AG09309 (cell line): ENCODE measurements around the gene TASP1.

ENCODE experiments used
- DNase-seq: peaks from one replicate; pipeline ENCODE4 v3.0.0-alpha.2; 2010; ENCODE audit warnings: low read depth
- H3K4me3 ChIP-seq: 2 replicates; pipeline ENCODE4 v1.5.1; 2011; ENCODE audit warnings: mild to moderate bottlenecking, low read depth, low read length, moderate library complexity; ENCODE audit not compliant: control insufficient read depth
- CTCF ChIP-seq: IDR thresholded peaks from 2 replicates; pipeline ENCODE4 v1.5.1; 2011; ENCODE audit warnings: mild to moderate bottlenecking, low read depth, low read length, inconsistent platforms; ENCODE audit not compliant: insufficient read depth, control insufficient read depth; ENCODE audit errors: missing control alignments

TASP1 gene

GRCh38 chr20:13452470-13453124 lies 186.1 kb downstream of the TASP1 start:
- H3K4me3 ChIP-seq = no peak overlapping the region
- DNase-seq = no peak
- TF ChIP-seq CTCF = no peak

GRCh38 chr20:13449868-13450434 lies 188.8 kb downstream of the TASP1 start:
- no peak for TF ChIP-seq CTCF
- DNase-seq = no peak
- no peak overlapping the region for H3K4me3 ChIP-seq

GRCh38 chr20:13447385-13448180 lies 191.1 kb downstream of the TASP1 start:
- no peak for DNase-seq
- no peak overlapping the region for H3K4me3 ChIP-seq
- no peak for TF ChIP-seq CTCF

DNA sequence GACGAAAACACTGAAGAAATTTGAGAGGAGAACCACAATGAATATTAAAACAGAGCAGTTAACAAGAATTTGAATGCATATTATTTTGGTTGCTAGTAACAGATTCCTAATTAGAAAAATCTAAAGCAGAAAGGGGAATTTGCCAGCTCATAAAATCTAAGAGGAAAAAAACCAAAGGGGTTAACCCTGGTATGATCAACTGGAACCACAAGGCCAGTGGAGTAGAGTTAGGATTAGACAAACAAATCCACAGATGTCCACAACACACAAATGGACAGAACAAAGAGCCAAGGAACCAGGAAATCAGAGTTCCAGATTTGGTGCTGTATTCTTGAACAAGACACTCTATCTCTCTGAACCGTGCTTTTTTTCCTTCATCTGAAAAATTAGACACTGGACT lies 195.0 kb downstream of the TASP1 start:
- DNase-seq = no peak
- no peak for TF ChIP-seq CTCF
- no peak overlapping the region for H3K4me3 ChIP-seq

DNA sequence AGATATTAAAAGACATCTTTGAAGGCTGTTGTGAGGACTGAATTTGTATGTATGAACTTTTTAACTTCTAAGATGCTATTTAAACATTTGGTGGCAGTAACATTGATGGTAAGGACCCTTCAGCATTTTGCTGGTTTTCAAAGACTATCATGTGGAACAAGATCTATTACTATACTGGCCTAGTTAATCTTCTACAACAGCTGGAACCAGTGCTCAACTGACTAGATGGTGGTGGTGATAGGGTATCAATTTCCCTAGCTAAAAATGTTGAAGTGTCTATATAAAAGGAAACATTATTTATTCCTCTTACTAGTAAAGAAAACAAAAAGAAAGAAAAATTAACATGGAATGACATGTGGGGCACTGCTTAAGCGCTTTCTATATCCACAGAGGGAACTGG lies 195.7 kb downstream of the TASP1 start:
- H3K4me3 ChIP-seq = no peak overlapping the region
- no peak for DNase-seq
- TF ChIP-seq CTCF = no peak

DNA sequence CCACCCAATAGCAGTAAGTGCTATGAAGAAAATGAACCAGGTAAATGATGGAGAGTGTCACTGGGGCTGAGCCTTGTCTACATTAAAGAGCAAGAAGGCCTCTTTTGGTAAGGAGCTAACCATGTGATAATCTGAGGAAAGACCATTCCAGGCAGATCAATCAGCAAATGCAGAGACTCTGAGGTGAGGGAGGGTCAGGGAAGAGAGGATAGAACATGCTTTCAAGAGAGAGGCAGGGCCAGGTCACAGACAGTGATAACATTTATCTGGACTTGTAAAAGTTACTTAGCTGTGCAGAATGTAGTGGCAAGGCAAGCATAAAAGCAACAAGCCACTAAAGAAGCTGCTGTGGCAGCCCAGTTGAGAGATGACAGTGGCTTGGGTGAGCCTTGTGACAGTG lies 197.3 kb downstream of the TASP1 start:
- no peak for TF ChIP-seq CTCF
- H3K4me3 ChIP-seq = no peak overlapping the region
- no peak for DNase-seq
